A673 (cell line): Measurements from ENCODE around the gene CACNG8. TPM values are rescaled to one million over a fixed set of nuclear protein-coding genes. Genes with fewer than 3 reads are reported as not detected.

Experiments
- BruUV-seq: library from RNA; stranded (reverse); fragments of 400-500 nt; replicated peaks from 2 replicates; lab custom pipeline; 2021; lab: Mats Ljungman, UMichigan
- CTCF ChIA-PET: fragments of 300-600 bp; sonication (Branson Sonifier 250); formaldehyde crosslinking; loops from one replicate; lab custom pipeline; 2022; ENCODE audit warnings: antibody characterized with exemption; lab: Charles Lee
- POLR2A ChIA-PET: fragments of 300-600 bp; sonication (Branson Sonifier 250); formaldehyde crosslinking; loops from one replicate; lab custom pipeline; 2022; ENCODE audit warnings: antibody characterized with exemption; ENCODE audit not compliant: low non-redundant PET; lab: Charles Lee
- DNase-seq: peaks from one replicate; pipeline ENCODE4 v3.0.0-alpha.2; 2015; ENCODE audit warnings: low spot score
- H3K27ac ChIP-seq: fragments of 200-600 bp; sonication (generic); 2 replicates; pipeline ENCODE4 v1.5.1; 2016; ENCODE audit warnings: mixed run types, low read depth, mild to moderate bottlenecking, mixed read lengths, antibody characterized with exemption, low read length; ENCODE audit not compliant: poor library complexity, severe bottlenecking
- H3K27me3 ChIP-seq: fragments of 200-600 bp; sonication (generic); replicated peaks from 2 replicates; pipeline ENCODE4 v1.6.1; 2017; ENCODE audit warnings: mixed run types, low read depth, mild to moderate bottlenecking, mixed read lengths, antibody characterized with exemption, low read length; ENCODE audit not compliant: insufficient read depth, poor library complexity
- H3K36me3 ChIP-seq: fragments of 200-600 bp; sonication (generic); 2 replicates; pipeline ENCODE4 v1.6.1; 2016; ENCODE audit warnings: mixed run types, mild to moderate bottlenecking, mixed read lengths, antibody characterized with exemption, low read length; ENCODE audit not compliant: insufficient read depth, poor library complexity, severe bottlenecking
- H3K4me1 ChIP-seq: fragments of 200-600 bp; sonication (generic); 2 replicates; pipeline ENCODE4 v1.6.1; 2017; ENCODE audit warnings: mixed run types, mild to moderate bottlenecking, mixed read lengths, antibody characterized with exemption, low read length; ENCODE audit not compliant: insufficient read depth, poor library complexity, severe bottlenecking
- H3K4me3 ChIP-seq: fragments of 200-600 bp; sonication (generic); 2 replicates; pipeline ENCODE4 v1.5.1; 2016; ENCODE audit warnings: low read depth, mixed run types, mild to moderate bottlenecking, mixed read lengths, low read length; ENCODE audit not compliant: poor library complexity, severe bottlenecking
- H3K9me3 ChIP-seq: fragments of 200-600 bp; sonication (generic); 2 replicates; pipeline ENCODE4 v1.6.1; 2016; ENCODE audit warnings: mixed run types, low read depth, mild to moderate bottlenecking, mixed read lengths, antibody characterized with exemption, low read length; ENCODE audit not compliant: poor library complexity, severe bottlenecking
- EZH2 ChIP-seq: fragments of 200-600 bp; sonication (generic); IDR thresholded peaks from 2 replicates; pipeline ENCODE4 v1.6.1; 2017; ENCODE audit warnings: borderline replicate concordance, low read depth, mild to moderate bottlenecking, mixed read lengths, antibody characterized with exemption, low read length; ENCODE audit not compliant: poor library complexity, severe bottlenecking
- intact Hi-C: fragments of 100-400 bp; cut with micrococcal nuclease; formaldehyde crosslinking; loops from one replicate; pipeline ENCODE4 v1.10.0; 2022; ENCODE audit not compliant: unreplicated experiment
- total RNA-seq: library from RNA; stranded (reverse); gene quantifications from 2 replicates; pipeline ENCODE4 v1.2.3, GENCODE V29; 2021
- TF ChIP-seq, protein P1 (sequence below): fragments of 300-800, 200-600 bp; sonication (generic); conservative IDR thresholded peaks from 2 replicates; pipeline ENCODE4 v1.5.1; 2017; ENCODE audit warnings: low read depth, mild to moderate bottlenecking, antibody characterized with exemption, low read length, moderate library complexity, mixed read lengths

Gene CACNG8
- total RNA-seq, 1 experiment from 2014 or later: 1.3 TPM

DNA sequence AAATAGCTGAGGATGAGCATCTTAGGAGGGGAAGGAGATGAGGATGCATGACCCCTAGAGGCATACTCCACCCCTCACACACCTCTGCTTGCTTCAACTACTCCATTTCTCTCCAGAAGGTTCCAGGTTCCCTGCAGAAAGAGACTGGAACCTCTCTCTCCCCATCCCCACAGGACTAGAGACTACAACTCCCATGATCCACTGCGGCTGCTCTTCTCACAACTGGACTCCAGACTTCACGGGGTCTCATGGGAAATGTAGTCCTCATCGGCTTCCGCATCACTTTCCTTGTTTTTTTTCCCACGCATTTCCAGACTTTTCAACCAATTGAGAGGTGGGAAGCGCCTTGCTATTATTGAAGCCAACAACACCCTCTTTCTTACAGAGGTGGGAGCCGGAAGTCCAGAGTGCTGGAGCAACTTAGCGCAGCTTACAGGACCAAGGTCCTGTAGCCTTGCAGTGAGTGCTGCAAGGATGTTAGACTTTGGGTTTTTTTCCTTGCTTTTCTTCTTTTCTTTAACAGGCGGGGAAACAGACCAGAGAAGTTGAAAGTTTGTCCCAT, 14.8 kb downstream of the CACNG8 start:
- BruUV-seq: no TSS peak
- peak overlapping the region; percentile 61 for H3K27ac ChIP-seq
- CTCF ChIA-PET: no interaction called here
- no peak for TF ChIP-seq EZH2
- TF ChIP-seq, protein P1, sequence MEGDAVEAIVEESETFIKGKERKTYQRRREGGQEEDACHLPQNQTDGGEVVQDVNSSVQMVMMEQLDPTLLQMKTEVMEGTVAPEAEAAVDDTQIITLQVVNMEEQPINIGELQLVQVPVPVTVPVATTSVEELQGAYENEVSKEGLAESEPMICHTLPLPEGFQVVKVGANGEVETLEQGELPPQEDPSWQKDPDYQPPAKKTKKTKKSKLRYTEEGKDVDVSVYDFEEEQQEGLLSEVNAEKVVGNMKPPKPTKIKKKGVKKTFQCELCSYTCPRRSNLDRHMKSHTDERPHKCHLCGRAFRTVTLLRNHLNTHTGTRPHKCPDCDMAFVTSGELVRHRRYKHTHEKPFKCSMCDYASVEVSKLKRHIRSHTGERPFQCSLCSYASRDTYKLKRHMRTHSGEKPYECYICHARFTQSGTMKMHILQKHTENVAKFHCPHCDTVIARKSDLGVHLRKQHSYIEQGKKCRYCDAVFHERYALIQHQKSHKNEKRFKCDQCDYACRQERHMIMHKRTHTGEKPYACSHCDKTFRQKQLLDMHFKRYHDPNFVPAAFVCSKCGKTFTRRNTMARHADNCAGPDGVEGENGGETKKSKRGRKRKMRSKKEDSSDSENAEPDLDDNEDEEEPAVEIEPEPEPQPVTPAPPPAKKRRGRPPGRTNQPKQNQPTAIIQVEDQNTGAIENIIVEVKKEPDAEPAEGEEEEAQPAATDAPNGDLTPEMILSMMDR: no peak
- H3K36me3 ChIP-seq: no peaks in the 10 kb centered on the region
- POLR2A ChIA-PET: interaction anchor here (0.6 kb wide), 2 partner anchors 42 to 510 kb away, joined by 6 read pairs; no protein-coding TSS in a partner anchor
- no peaks in the 10 kb centered on the region for H3K27me3 ChIP-seq
- H3K4me3 ChIP-seq: peak overlapping the region; percentile 35
- H3K9me3 ChIP-seq: no peaks in the 10 kb centered on the region
- intact Hi-C loops: no loop called here
- peaks cover 23% of the 10 kb centered on the region for H3K4me1 ChIP-seq
- DNase-seq: peak; percentile 94

DNA sequence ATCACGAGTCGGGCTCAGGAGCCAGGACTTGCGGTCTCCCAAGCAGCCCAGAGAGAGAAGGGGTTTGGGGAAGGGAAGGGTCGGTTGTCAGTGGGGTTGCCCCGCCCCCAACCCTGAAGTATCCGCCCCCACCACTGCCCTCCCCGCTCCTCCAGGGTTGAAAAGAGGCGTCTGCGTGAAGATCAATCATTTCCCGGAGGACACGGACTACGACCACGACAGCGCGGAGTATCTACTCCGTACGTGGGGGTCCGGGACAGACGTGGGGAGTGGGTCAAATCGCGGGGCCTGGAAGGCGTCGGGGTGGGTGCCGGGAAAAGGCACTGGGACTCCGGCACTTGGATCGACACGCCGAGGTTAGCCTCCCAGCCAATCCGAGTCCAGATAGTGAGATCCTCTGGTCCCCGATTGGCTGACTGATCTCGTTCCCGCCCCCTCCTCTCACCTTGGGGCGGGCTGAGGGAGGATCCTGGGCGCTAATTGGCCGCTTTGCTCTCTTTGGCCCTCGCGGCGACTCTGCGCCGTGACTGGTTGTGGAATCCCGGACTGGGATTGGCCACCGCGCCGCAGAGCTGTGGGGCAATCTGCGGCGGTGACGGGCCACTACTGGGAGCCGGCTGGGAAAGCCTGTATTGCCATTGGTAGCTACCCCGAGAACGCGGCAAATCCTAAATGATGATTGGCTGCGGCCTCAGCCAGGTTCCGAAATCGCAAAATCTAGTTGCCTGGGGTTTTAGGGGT, 15.4 kb downstream of the CACNG8 start:
- H3K27me3 ChIP-seq: no peaks in the 10 kb centered on the region
- intact Hi-C loops: no loop called here
- H3K4me1 ChIP-seq: peaks cover 23% of the 10 kb centered on the region
- peak overlapping the region; percentile 61 for H3K27ac ChIP-seq
- DNase-seq: peak; percentile 96
- TF ChIP-seq EZH2: no peak
- TF ChIP-seq, protein P1: no peak
- no peaks in the 10 kb centered on the region for H3K9me3 ChIP-seq
- H3K36me3 ChIP-seq: no peaks in the 10 kb centered on the region
- ChIA-PET CTCF (interaction anchor here (0.9 kb wide), 1 partner anchor 16 kb away, joined by 11 read pairs; no protein-coding TSS in a partner anchor), POLR2A (interaction anchor here (0.9 kb wide), 1 partner anchor 111 kb away, joined by 5 read pairs; no protein-coding TSS in a partner anchor)
- BruUV-seq: no TSS peak
- peak overlapping the region; percentile 35 for H3K4me3 ChIP-seq

DNA sequence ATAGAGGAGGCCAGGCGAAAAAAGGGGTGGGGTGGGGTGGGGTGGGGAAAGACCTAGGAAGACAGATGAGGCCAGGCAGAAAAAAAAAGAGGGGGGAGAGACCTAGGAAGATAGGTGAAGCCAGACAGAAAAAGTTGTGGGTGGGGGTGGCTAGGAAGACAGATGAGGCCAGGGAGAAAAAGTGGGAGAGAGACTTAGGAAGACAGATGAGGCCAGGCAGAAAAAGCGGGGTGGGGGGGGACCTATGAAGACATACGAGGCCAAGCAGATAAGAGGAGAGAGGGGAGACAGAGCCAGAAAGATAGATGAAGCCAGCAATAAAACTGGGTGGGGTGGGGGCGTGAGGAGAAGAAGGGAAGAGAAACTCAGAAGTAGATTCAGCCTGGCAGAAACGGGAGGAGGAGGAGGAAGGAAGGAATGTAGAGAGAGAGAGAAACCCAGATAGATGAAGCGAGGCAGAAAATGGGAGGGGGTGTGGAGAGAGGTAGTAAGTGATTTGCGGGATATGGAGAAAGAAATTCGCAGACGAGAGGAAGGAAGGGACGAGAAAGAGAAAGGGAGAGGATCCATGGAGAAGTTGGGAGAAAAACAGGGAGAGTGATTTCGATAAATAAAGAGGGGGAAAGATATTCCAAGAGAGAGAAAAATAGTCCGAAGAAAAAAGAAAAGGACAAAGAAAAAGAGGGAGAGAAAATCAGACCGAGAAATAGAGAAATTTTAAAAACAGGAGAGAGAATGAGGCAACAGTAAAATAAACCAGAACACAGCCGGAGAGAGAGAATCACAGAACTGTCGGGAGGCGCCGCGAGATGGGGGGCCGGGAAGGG, 16.5 kb downstream of the CACNG8 start:
- Histone ChIP-seq H3K36me3 (no peaks in the 10 kb centered on the region), H3K4me1 (peaks cover 23% of the 10 kb centered on the region), H3K27me3 (no peaks in the 10 kb centered on the region), H3K4me3 (peak overlapping the region; percentile 57), H3K27ac (peak overlapping the region; percentile 55), H3K9me3 (no peaks in the 10 kb centered on the region)
- no TSS peak for BruUV-seq
- ChIA-PET CTCF (interaction anchor here (0.9 kb wide), 1 partner anchor 15 kb away, joined by 11 read pairs; no protein-coding TSS in a partner anchor), POLR2A (interaction anchor here (0.9 kb wide), 1 partner anchor 112 kb away, joined by 5 read pairs; no protein-coding TSS in a partner anchor)
- TF ChIP-seq, protein P1: no peak
- TF ChIP-seq EZH2: no peak
- intact Hi-C loops: no loop called here
- DNase-seq: no peak
